HepG2 (cell line): ENCODE measurements around the gene FBXO5. TPM values are rescaled to one million over a fixed set of nuclear protein-coding genes. Genes with fewer than 3 reads are reported as not detected.

Source experiments
- ATAC-seq: fragments of 200-7000 bp; cut with Tn5 transposase; 3 replicates; pipeline ENCODE4 v1.9.1; 2020; ENCODE audit warnings: mild to moderate bottlenecking, moderate library complexity
- BruUV-seq: library from RNA; stranded (reverse); fragments of 400-500 nt; replicated peaks from 2 replicates; lab custom pipeline; 2021; lab: Mats Ljungman, UMichigan
- CTCF ChIA-PET: fragments of 300-600 bp; formaldehyde crosslinking; extraction: SDS; loops from one replicate; lab custom pipeline; 2021; ENCODE audit warnings: low total read pairs, inconsistent platforms, low intra/inter-chr PET ratio; lab: Yijun Ruan, JAX
- POLR2A ChIA-PET: fragments of 350-600 bp; sonication (Branson Sonifier 250); formaldehyde crosslinking; loops from one replicate; lab custom pipeline; 2020; ENCODE audit warnings: antibody characterized with exemption, inconsistent platforms; lab: Yijun Ruan, JAX
- DNase-seq: peaks from one replicate; pipeline ENCODE4 v3.0.0-alpha.2; 2015; ENCODE audit warnings: low spot score
- FAIRE-seq: peaks from 3 replicates; lab custom pipeline; 2011; peaks lifted over from hg19 to GRCh38; lab: Jason Lieb, UNC
- H2AFZ ChIP-seq: one replicate; pipeline ENCODE4 v1.6.1; 2011; ENCODE audit warnings: low read length, inconsistent platforms
- H3K27ac ChIP-seq: fragments of 300-600 bp; 3 replicates; pipeline ENCODE4 v1.8.0; 2011; ENCODE audit warnings: mixed run types, mild to moderate bottlenecking, mixed read lengths, low read length, inconsistent platforms; ENCODE audit not compliant: insufficient read depth; ENCODE audit errors: extremely low read length
- H3K27me3 ChIP-seq, 2 experiments: fragments of 200-600 bp in 1 of 2; 2 replicates in 1 of 2; 3 replicates in 1 of 2; pipeline versions ENCODE4 v1.6.0 to v1.8.0; 2011; ENCODE audit warnings: low read length in 2 of 2, mild to moderate bottlenecking in 2 of 2, moderate library complexity in 2 of 2, inconsistent platforms in 1 of 2; ENCODE audit not compliant: insufficient read depth in 2 of 2, control insufficient read depth in 1 of 2
- H3K36me3 ChIP-seq, 2 experiments: fragments of 200-600 bp in 1 of 2; replicated peaks in 1 of 2; 2 replicates in 1 of 2; 3 replicates in 1 of 2; pipeline versions ENCODE4 v1.5.1 to v1.8.0; 2011; ENCODE audit warnings: low read length in 2 of 2, inconsistent platforms in 1 of 2; ENCODE audit not compliant: insufficient read depth in 2 of 2, control insufficient read depth in 1 of 2
- H3K4me1 ChIP-seq: 2 replicates; pipeline ENCODE4 v1.5.1; 2012; ENCODE audit warnings: low read length, inconsistent platforms; ENCODE audit not compliant: insufficient read depth
- H3K4me2 ChIP-seq: 2 replicates; pipeline ENCODE4 v1.6.0; 2011; ENCODE audit warnings: low read depth, low read length, inconsistent platforms
- H3K4me3 ChIP-seq, 3 experiments: fragments of 200-600 bp in 1 of 3; sonication (generic), shearing (Covaris generic) in 1 of 3; replicated peaks in 1 of 3; 2 replicates each; pipeline ENCODE4 v1.5.1; 2011 to 2016; ENCODE audit warnings: low read length in 3 of 3, inconsistent platforms in 2 of 3, low read depth in 2 of 3, mild to moderate bottlenecking in 2 of 3, control low read depth in 1 of 3, mixed read lengths in 1 of 3; ENCODE audit not compliant: insufficient read depth in 1 of 3
- H3K79me2 ChIP-seq: one replicate; pipeline ENCODE4 v1.6.1; 2011; ENCODE audit warnings: low read length, inconsistent platforms; ENCODE audit not compliant: insufficient read depth
- H3K9ac ChIP-seq: 2 replicates; pipeline ENCODE4 v1.6.0; 2011; ENCODE audit warnings: mild to moderate bottlenecking, low read depth, low read length, inconsistent platforms; ENCODE audit not compliant: insufficient read depth
- H3K9me3 ChIP-seq: 2 replicates; pipeline ENCODE4 v1.5.1; 2012; ENCODE audit warnings: mild to moderate bottlenecking, low read length
- H4K20me1 ChIP-seq: 2 replicates; pipeline ENCODE4 v1.6.0; 2011; ENCODE audit warnings: inconsistent platforms, mild to moderate bottlenecking, low read length, moderate library complexity; ENCODE audit not compliant: insufficient read depth
- HOXA5 ChIP-seq: sonication (generic); formaldehyde crosslinking; IDR thresholded peaks from 2 replicates; pipeline ENCODE4 v1.4.0; 2020; ENCODE audit warnings: missing genetic modification reagents
- KDM1A ChIP-seq: IDR thresholded peaks from 2 replicates; pipeline ENCODE4 v1.6.1; 2016; ENCODE audit warnings: missing compliant biosample characterization
- NKX3-1 ChIP-seq: sonication (generic); formaldehyde crosslinking; IDR thresholded peaks from 2 replicates; pipeline ENCODE4 v1.5.0; 2020; ENCODE audit warnings: missing genetic modification reagents
- PITX1 ChIP-seq: sonication (generic); formaldehyde crosslinking; IDR thresholded peaks from 2 replicates; pipeline ENCODE4 v1.5.1; 2020; ENCODE audit warnings: mild to moderate bottlenecking, missing genetic modification reagents
- RBFOX2 ChIP-seq: fragments of 200-400 bp; formaldehyde crosslinking; IDR thresholded peaks from 2 replicates; pipeline ENCODE4 v1.6.1; 2017; ENCODE audit warnings: low read depth, mild to moderate bottlenecking, low read length
- SNRNP70 ChIP-seq: fragments of 200-400 bp; formaldehyde crosslinking; IDR thresholded peaks from 2 replicates; pipeline ENCODE4 v1.6.1; 2017; ENCODE audit warnings: mild to moderate bottlenecking, low read depth, low read length, moderate library complexity
- XRCC5 ChIP-seq: fragments of 200-400 bp; formaldehyde crosslinking; optimal IDR thresholded peaks from 2 replicates; pipeline ENCODE3; 2017; ENCODE audit warnings: mild to moderate bottlenecking, low read length
- ZNF180 ChIP-seq: sonication (generic); formaldehyde crosslinking; IDR thresholded peaks from 2 replicates; pipeline ENCODE4 v1.4.0; 2020; ENCODE audit warnings: low read depth, missing genetic modification reagents, borderline replicate concordance
- ZNF207 ChIP-seq: fragments of 450-650 bp; IDR thresholded peaks from 2 replicates; pipeline ENCODE4 v1.6.1; 2016; ENCODE audit warnings: antibody characterized with exemption, borderline replicate concordance
- ZNF530 ChIP-seq: sonication (generic); formaldehyde crosslinking; IDR thresholded peaks from 2 replicates; pipeline ENCODE4 v1.5.0; 2020; ENCODE audit warnings: low read depth, mild to moderate bottlenecking, missing genetic modification reagents
- ZNF543 ChIP-seq: sonication (generic); formaldehyde crosslinking; IDR thresholded peaks from 2 replicates; pipeline ENCODE4 v1.4.0; 2020; ENCODE audit warnings: mild to moderate bottlenecking, missing genetic modification reagents
- ZNF629 ChIP-seq: sonication (generic); formaldehyde crosslinking; conservative IDR thresholded peaks from 2 replicates; pipeline ENCODE4 v1.5.0; 2020; ENCODE audit warnings: missing genetic modification reagents
- WGBS: methylation state at CpG from one replicate; pipeline ENCODE4 v1.1.6; 2017; ENCODE audit warnings: low lambda C conversion rate; 5-methylcytosine and 5-hydroxymethylcytosine counted together
- in situ Hi-C: cut with HindIII; loops from 2 replicates; pipeline ENCODE4 v1.10.0; 2017; ENCODE audit warnings: low pct_unique_long_range_greater_than_20kb; ENCODE audit not compliant: extremely low pct_ligation_motif_present
- intact Hi-C: fragments of 100-400 bp; cut with micrococcal nuclease; formaldehyde crosslinking; loops from one replicate; pipeline ENCODE4 v1.10.0; 2022; ENCODE audit not compliant: unreplicated experiment
- polyA plus RNA-seq, 8 experiments: library from polyadenylated mRNA; depleted of rRNA in 3 of 8; stranded (reverse) in 7 of 8; unstranded in 1 of 8; fragments of >200 nt; fragmentation: Illumina TruSeq in 4 of 8; extraction: Trizol in 4 of 8; gene quantifications; 2 replicates each; pipeline versions ENCODE4 v1.2.1 to v1.2.3, GENCODE V29; 2011 to 2016; ENCODE audit warnings: low read depth in 4 of 8, missing spikeins in 1 of 8, mixed read lengths in 1 of 8; ENCODE audit not compliant: insufficient read depth in 1 of 8
- total RNA-seq, 5 experiments: library from RNA; depleted of rRNA; stranded (reverse); fragments of >200 nt; fragmentation: Illumina TruSeq; extraction: Trizol; gene quantifications; 2 replicates each; pipeline ENCODE4 v1.2.3, GENCODE V29; 2016; ENCODE audit warnings: low read depth in 1 of 5

The FBXO5 gene
- total and polyA plus RNA-seq, 2 of the 13 experiments (the other 11 are each of a cell fraction or from before 2014, with no cell fraction given): 15.8 to 41.5 TPM

GRCh38 chr6:152981219-152981618 is 1.6 kb downstream of the FBXO5 start (continued):
- TF ChIP-seq XRCC5: no peak
- no peak for TF ChIP-seq HOXA5 (CRISPR knock-in tag)
- TF ChIP-seq ZNF530 (CRISPR knock-in tag): no peak
- no peak for TF ChIP-seq PITX1 (CRISPR knock-in tag)
- no peak for TF ChIP-seq ZNF207

- whole genome bisulfite sequencing: 32% methylated on average over 1 of the region's 1 CpG
- peak; percentile 50 for TF ChIP-seq RBFOX2
- TF ChIP-seq KDM1A (CRISPR knock-in tag): peak; percentile 38; the same call in 1 of the 2 replicates
- TF ChIP-seq SNRNP70: 0 out of 2 replicates have a peak, but pooled peaks have one; percentile 14
- no peak for TF ChIP-seq ZNF180
- TF ChIP-seq ZNF543 (CRISPR knock-in tag): no peak
- peak; percentile 94 for TF ChIP-seq ZNF629 (CRISPR knock-in tag)
- TF ChIP-seq NKX3-1 (CRISPR knock-in tag): 0 out of 2 replicates have a peak, but pooled peaks have one; percentile 26
- FAIRE-seq (no peak), ATAC-seq (no peak), DNase-seq (no peak)
- no peak overlapping the region for H2AFZ ChIP-seq
- H3K27ac ChIP-seq: peak overlapping the region; percentile 10
- peaks cover 65% of the 10 kb centered on the region for H3K4me1 ChIP-seq
- H3K79me2 ChIP-seq: peaks cover 93% of the 10 kb centered on the region
- no TSS peak for BruUV-seq
- no peaks in the 10 kb centered on the region for H3K9me3 ChIP-seq
- peak overlapping the region; percentile 74 to 100 (median 97); a peak in 5 of 6 replicates for H3K4me3 ChIP-seq
- CTCF ChIA-PET: no interaction called here
- POLR2A ChIA-PET: no interaction called here
- peaks cover 31% of the 10 kb centered on the region for H4K20me1 ChIP-seq
- no peaks in the 10 kb centered on the region; a peak in 1 of 5 replicates for H3K27me3 ChIP-seq
- peak overlapping the region; percentile 81 for H3K4me2 ChIP-seq
- peaks cover 5 to 24% of the 10 kb centered on the region in 2 experiments; a peak in 4 of 5 replicates for H3K36me3 ChIP-seq
- peak overlapping the region; percentile 71 for H3K9ac ChIP-seq
- intact Hi-C loops: loop anchor here (1.0 to 10.0 kb wide), 2 partner anchors 22 to 1586 kb away; partner anchors contain the start of genes MTRF1L and ZBTB2
- in situ Hi-C loops: loop anchor here (25.0 kb wide), 1 partner anchor 693 kb away; no protein-coding TSS in a partner anchor
Observed at GRCh38 chr6:152980656-152981055, 2.2 kb downstream of the FBXO5 start.
